ENCODE data around the gene NOS1.

Gene NOS1

GRCh38 chr12:117330441-117331113 is 30.8 kb downstream of the NOS1 start:
- peaks cover 27% of the 10 kb centered on the region for H3K27me3 ChIP-seq
- H3K4me3 ChIP-seq (ENCODE audit: low read depth in 1 of 2, low read length in 1 of 2): no peak overlapping the region
- TF ChIP-seq, protein P1, sequence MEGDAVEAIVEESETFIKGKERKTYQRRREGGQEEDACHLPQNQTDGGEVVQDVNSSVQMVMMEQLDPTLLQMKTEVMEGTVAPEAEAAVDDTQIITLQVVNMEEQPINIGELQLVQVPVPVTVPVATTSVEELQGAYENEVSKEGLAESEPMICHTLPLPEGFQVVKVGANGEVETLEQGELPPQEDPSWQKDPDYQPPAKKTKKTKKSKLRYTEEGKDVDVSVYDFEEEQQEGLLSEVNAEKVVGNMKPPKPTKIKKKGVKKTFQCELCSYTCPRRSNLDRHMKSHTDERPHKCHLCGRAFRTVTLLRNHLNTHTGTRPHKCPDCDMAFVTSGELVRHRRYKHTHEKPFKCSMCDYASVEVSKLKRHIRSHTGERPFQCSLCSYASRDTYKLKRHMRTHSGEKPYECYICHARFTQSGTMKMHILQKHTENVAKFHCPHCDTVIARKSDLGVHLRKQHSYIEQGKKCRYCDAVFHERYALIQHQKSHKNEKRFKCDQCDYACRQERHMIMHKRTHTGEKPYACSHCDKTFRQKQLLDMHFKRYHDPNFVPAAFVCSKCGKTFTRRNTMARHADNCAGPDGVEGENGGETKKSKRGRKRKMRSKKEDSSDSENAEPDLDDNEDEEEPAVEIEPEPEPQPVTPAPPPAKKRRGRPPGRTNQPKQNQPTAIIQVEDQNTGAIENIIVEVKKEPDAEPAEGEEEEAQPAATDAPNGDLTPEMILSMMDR (IDR thresholded peaks at IDR 0.05): no peak
- H3K9me3 ChIP-seq: no peaks in the 10 kb centered on the region
- no peaks in the 10 kb centered on the region for H3K36me3 ChIP-seq
- no peak overlapping the region for H3K27ac ChIP-seq
- H3K4me1 ChIP-seq (ENCODE audit: control insufficient read depth in 1 of 2, insufficient read depth in 1 of 2, low read depth in 1 of 2, low read length in 1 of 2): peaks cover 0 to 8% of the 10 kb centered on the region in 2 experiments

DNA sequence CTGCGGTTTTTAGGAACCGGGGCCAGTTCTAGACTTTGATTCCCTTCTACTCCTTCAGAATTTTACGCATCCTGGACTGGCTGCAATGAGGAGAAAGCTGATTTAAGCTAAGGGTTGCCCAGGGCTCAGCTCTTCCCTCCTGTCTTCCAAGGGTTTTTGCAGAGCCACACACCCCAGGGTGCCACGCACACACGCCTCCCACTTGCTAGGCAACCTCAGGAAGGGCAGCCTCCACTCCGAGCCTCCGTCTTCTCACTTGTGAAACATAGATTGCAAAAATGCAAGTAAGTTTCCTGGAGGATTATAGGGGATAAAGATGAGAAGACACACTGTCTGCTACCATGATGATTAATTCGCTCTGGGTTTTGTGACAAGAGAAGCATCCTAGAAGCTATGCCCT is 31.7 kb downstream of the NOS1 start:
- TF ChIP-seq, protein P1 (IDR thresholded peaks at IDR 0.05): no peak
- Histone ChIP-seq H3K27ac (no peak overlapping the region), H3K27me3 (peaks cover 19% of the 10 kb centered on the region), H3K9me3 (no peaks in the 10 kb centered on the region), H3K4me1 (ENCODE audit: control insufficient read depth in 1 of 2, insufficient read depth in 1 of 2, low read depth in 1 of 2, low read length in 1 of 2) (peaks cover 0 to 8% of the 10 kb centered on the region in 2 experiments), H3K36me3 (no peaks in the 10 kb centered on the region), H3K4me3 (ENCODE audit: low read depth in 1 of 2, low read length in 1 of 2) (no peak overlapping the region)

- Histone ChIP-seq H3K4me3 (ENCODE audit: low read depth in 1 of 2, low read length in 1 of 2) (no peak overlapping the region), H3K9me3 (no peaks in the 10 kb centered on the region), H3K36me3 (no peaks in the 10 kb centered on the region), H3K27me3 (peaks cover 8% of the 10 kb centered on the region), H3K4me1 (ENCODE audit: control insufficient read depth in 1 of 2, insufficient read depth in 1 of 2, low read depth in 1 of 2, low read length in 1 of 2) (peaks cover 0 to 4% of the 10 kb centered on the region in 2 experiments), H3K27ac (no peak overlapping the region)
- TF ChIP-seq, protein P1 (IDR thresholded peaks at IDR 0.05): no peak
Observed at GRCh38 chr12:117328556-117329100, 32.8 kb downstream of the NOS1 start.

GRCh38 chr12:117322428-117322827 is 39.0 kb downstream of the NOS1 start:
- Histone ChIP-seq H3K36me3 (no peaks in the 10 kb centered on the region), H3K9me3 (no peaks in the 10 kb centered on the region), H3K4me3 (ENCODE audit: low read depth in 1 of 2, low read length in 1 of 2) (no peak overlapping the region), H3K27me3 (no peaks in the 10 kb centered on the region), H3K4me1 (ENCODE audit: control insufficient read depth in 1 of 2, insufficient read depth in 1 of 2, low read depth in 1 of 2, low read length in 1 of 2) (no peaks in the 10 kb centered on the region), H3K27ac (no peak overlapping the region)
- TF ChIP-seq, protein P1 (IDR thresholded peaks at IDR 0.05): no peak

- no peaks in the 10 kb centered on the region for H3K4me1 ChIP-seq (ENCODE audit: control insufficient read depth in 1 of 2, insufficient read depth in 1 of 2, low read depth in 1 of 2, low read length in 1 of 2)
- H3K27ac ChIP-seq: no peak overlapping the region
- TF ChIP-seq, protein P1 (IDR thresholded peaks at IDR 0.05): no peak
- H3K4me3 ChIP-seq (ENCODE audit: low read depth in 1 of 2, low read length in 1 of 2): no peak overlapping the region
- H3K27me3 ChIP-seq: no peaks in the 10 kb centered on the region
- H3K9me3 ChIP-seq: no peaks in the 10 kb centered on the region
- H3K36me3 ChIP-seq: no peaks in the 10 kb centered on the region
Observed at GRCh38 chr12:117321572-117321971, 39.9 kb downstream of the NOS1 start.
